Suprapubic skin (tissue), 4 donors: ENCODE data around the gene UMAD1.

ENCODE experiments used
- EP300 ChIP-seq: sonication (generic); formaldehyde crosslinking; IDR thresholded peaks from one replicate; pipeline ENCODE4 v1.6.1; 2017; ENCODE audit warnings: antibody characterized with exemption
- POLR2AphosphoS5 ChIP-seq, 3 donors: sonication (generic); formaldehyde crosslinking; IDR thresholded peaks; one replicate each; pipeline ENCODE4 v1.6.1; 2017; ENCODE audit warnings: antibody characterized with exemption in 3 of 3
- TF ChIP-seq, protein P1 (sequence below), 2 donors: fragments of 200-600 bp in 1 of 2; fragments of 450-650 bp in 1 of 2; sonication (generic) in 1 of 2; IDR thresholded peaks; one replicate each; pipeline ENCODE4 v1.5.1; 2016 to 2019; ENCODE audit warnings: antibody characterized with exemption in 2 of 2, mild to moderate bottlenecking in 1 of 2, moderate library complexity in 1 of 2

GRCh38 chr7:7786595-7786994 is 146.0 kb downstream of the UMAD1 start:
- TF ChIP-seq EP300 (no peak), POLR2AphosphoS5 (IDR thresholded peaks at IDR 0.05) (no peak)
- TF ChIP-seq, protein P1, sequence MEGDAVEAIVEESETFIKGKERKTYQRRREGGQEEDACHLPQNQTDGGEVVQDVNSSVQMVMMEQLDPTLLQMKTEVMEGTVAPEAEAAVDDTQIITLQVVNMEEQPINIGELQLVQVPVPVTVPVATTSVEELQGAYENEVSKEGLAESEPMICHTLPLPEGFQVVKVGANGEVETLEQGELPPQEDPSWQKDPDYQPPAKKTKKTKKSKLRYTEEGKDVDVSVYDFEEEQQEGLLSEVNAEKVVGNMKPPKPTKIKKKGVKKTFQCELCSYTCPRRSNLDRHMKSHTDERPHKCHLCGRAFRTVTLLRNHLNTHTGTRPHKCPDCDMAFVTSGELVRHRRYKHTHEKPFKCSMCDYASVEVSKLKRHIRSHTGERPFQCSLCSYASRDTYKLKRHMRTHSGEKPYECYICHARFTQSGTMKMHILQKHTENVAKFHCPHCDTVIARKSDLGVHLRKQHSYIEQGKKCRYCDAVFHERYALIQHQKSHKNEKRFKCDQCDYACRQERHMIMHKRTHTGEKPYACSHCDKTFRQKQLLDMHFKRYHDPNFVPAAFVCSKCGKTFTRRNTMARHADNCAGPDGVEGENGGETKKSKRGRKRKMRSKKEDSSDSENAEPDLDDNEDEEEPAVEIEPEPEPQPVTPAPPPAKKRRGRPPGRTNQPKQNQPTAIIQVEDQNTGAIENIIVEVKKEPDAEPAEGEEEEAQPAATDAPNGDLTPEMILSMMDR (IDR thresholded peaks at IDR 0.05) = no peak
